NCI-H226 (cell line): ENCODE data around the gene JUN.
"Not testable (repeated sequence)": the region's sequence is repeated elsewhere in the genome, so short reads cannot be mapped to it uniquely, and the experiment has no call there.

Experiments used
- DNase-seq: peaks from one replicate; pipeline ENCODE4 v3.0.0-alpha.2; 2015

JUN gene

GRCh38 chr1:58805716-58806571 is 22.1 kb upstream of the JUN start:
- DNase-seq, result no peak

- DNase-seq, result no peak
These were observed 21.2 kb upstream of the JUN start for GRCh38 chr1:58804853-58805565.

GRCh38 chr1:58803858-58804257 is 20.0 kb upstream of the JUN start:
- no peak for DNase-seq

GRCh38 chr1:58802640-58803399 is 19.0 kb upstream of the JUN start:
- no peak for DNase-seq

- DNase-seq, result not testable (repeated sequence)
These were observed 17.4 kb upstream of the JUN start for GRCh38 chr1:58801286-58801685.

- DNase-seq, result no peak
These were observed 15.8 kb upstream of the JUN start for GRCh38 chr1:58799650-58800049.

- no peak for DNase-seq
These were observed 15.1 kb upstream of the JUN start for GRCh38 chr1:58798910-58799442.

GRCh38 chr1:58796416-58796815 is 12.6 kb upstream of the JUN start:
- no peak for DNase-seq

- no peak for DNase-seq
These were observed 10.7 kb upstream of the JUN start for GRCh38 chr1:58794585-58794984.

GRCh38 chr1:58792846-58793245 is 9.0 kb upstream of the JUN start:
- no peak for DNase-seq

GRCh38 chr1:58791106-58791505 is 7.3 kb upstream of the JUN start:
- no peak for DNase-seq

- DNase-seq, result no peak
These were observed 6.3 kb upstream of the JUN start for GRCh38 chr1:58789996-58790660.

- no peak for DNase-seq
These were observed 5.5 kb upstream of the JUN start for GRCh38 chr1:58789322-58789856.

GRCh38 chr1:58788259-58788658 is 4.4 kb upstream of the JUN start:
- DNase-seq, result no peak

- no peak for DNase-seq
These were observed 3.0 kb upstream of the JUN start for GRCh38 chr1:58786927-58787245.

- no peak for DNase-seq
These were observed 2.5 kb upstream of the JUN start for GRCh38 chr1:58786184-58786926.

GRCh38 chr1:58785442-58786058 is 1.7 kb upstream of the JUN start:
- DNase-seq, result peak; percentile 76

- DNase-seq, result peak; percentile 85
These were observed 1.1 kb upstream of the JUN start for GRCh38 chr1:58784758-58785441.

GRCh38 chr1:58783090-58783992 is 506 bp downstream of the JUN start:
- DNase-seq, result peak; percentile 50
